Inflammatory macrophage treated with lipopolysaccharide for 1 hour (primary cell): ENCODE results near the gene U2AF2.

Source experiments
- DNase-seq, 2 donors: peaks; one replicate each; pipeline ENCODE4 v3.0.0-alpha.2; 2020 to 2022

Gene U2AF2

DNA sequence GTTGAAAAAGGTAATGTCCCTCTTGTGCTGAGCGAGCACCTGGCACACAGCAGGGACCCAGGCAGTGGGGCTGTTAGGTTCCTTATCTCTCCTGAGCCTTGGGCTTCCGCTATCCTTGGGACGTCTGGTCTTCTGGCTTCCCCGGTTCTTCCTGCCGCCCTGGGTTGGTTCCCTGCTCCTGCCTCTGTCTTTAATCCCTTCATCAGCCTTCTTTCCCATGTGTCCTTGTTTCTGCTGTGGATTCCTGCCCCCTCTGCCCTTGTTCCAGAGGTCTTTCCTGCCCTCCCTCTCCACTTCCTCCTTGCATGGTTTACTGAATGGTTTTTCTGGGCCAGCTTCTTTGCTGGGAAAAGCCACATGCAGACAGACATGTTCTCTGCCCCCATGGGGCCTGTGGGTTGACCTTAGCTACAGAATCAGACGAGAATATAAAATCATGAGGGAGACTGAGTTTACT is 22.8 kb downstream of the U2AF2 start:
- DNase-seq, result no peak

DNA sequence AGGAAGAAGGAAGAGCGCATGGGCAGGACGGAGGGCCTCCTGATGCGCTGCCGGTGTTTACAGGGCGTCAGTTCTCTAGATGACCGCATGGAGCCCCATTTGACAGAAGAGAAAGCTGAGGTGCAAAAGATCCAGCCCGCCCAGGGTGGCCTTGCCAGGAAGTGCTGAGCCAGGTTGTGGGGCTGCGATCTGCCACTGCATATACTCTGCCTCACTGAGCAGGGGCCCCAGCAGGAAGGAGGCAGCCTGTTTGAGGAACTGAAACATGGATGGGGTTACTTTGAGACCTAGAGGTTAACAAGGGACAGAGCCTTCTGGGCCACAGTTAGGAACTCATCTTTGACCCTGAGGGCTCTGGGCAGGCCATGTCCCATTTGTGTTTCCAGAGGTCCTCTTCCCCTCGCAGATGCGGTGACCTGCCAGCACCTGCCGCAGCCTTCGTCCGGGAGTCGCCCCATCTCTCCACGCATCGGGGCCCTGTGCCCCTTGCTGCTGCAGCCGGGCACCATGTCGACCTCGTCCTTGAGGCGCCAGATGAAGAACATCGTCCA is 23.4 kb downstream of the U2AF2 start:
- DNase-seq, result peak; percentile 48 to 58

DNA sequence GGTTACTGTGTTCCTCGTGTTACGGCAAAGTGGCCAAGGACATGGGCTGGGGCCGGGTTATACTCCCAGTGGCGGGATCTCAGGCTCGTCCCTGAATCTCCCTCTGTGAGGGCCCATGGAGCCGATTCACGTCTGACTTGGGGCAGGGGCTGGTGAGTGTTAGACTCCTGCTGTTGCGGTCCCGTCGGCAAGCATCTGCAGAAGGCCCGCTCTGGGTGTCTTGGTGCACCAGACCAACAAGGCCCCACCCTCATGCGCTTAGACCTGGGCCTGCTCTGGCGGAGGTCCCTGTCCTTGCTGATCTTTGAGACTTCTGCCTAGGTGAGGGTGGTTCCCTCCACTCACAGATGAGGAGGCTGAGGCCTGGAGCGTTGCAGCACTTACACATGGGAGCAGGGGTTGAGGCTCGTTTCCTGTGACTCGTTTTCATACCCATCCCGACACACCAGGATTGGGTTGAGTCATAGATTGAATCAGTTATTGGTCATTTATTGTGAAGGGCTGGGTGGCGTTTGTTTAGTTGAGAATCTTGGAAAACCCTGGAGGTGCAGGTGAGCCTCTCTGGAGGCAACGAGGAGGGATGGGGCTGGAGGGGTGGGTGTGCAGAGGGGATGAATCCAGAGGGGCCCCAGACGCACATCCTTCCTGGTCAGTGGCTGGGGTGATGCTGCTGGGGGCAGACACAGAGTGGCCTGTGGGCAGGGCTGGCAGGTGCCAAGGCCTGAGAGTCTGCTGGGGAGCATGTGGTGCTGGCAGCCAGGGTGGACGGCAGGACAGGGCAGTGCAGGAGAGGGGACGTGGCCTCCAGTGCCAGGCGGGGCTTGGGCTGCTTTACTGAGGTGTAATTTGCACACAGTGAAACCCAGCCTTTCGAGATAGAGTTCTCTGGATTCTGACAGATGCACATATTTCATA is 24.8 kb downstream of the U2AF2 start:
- no peak for DNase-seq

DNA sequence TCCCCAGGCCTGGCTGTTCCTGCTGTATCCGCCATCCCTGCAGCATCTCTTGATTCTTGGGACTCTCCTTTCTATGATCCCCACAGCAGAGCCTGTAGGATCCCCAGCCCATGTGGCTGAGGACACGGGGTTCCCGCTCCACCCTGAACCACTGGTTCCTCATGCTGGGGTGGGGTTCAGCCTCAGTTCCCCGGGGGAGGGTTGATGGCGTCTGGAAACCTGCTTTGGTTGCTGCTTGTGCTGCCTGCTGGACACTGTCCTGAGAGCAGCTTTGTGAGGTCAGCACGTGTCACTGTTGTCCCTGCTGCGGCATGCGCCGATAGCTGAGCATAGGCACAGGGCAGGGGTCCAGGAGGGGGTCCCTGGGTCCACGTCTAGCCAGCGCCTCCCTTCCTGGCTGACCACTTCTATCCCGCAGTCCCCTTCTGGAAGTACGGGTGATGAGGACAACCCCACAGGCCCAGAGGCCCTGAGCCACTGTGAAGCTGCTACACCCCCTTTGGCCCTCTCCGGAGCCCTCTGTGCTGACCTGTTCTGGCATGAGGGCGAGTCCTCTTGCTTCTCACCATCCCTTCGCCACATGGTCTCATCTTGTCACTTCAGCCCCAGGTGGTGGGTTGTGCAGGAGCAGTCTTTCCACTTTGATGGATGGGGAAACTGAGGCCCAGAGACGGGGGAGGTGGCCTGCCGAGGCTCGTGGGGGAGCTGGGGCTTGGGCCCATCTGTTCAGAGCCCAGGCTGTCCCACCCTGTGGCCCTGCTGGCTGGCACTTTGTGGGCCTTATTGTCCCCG is 25.7 kb downstream of the U2AF2 start:
- no peak for DNase-seq

DNA sequence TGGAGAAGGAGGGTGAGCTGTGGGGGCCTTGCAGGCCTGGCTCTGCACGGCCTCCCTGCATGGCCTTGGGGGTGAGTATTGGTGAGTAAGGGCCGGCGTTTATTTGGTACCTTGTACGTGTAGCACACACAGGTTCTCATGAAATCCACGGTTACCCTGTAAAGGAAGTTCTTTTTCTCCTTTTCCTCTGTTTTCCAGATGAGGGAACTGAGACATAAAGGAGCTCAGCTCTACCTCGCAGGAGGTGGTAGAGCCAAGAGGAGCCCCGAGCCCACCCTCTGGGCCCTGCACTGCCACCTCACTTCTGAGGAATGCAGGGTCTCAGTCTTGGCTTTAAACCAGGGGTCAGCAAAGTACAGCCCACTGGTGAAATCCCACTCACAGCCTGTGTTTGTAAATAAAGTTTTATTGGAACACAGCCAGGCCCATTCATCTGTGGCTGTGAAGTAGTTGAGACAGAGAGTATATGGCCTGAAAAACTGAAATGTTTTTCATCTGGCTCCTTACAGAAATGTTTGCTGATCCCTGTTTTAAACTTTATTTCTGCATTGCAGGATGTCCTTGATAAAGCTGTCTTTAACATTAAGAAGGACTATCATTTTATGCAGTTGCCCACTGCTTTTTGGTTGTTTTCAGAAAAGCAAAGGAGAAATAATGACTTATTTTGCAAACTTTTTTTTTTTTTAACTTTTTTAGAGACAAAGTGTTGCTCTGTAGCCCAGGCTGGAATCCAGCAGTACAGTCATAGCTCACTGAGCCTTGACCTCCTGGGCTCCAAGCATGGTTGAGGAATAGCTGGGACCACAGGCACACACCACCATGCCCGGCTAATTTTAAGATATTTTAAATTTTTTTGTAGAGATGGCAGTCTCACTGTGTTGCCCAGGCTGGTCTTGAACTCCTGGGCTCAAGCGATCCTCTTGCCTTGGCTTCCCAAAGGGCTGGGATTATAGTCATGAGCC is 26.6 kb downstream of the U2AF2 start:
- DNase-seq, result no peak

DNA sequence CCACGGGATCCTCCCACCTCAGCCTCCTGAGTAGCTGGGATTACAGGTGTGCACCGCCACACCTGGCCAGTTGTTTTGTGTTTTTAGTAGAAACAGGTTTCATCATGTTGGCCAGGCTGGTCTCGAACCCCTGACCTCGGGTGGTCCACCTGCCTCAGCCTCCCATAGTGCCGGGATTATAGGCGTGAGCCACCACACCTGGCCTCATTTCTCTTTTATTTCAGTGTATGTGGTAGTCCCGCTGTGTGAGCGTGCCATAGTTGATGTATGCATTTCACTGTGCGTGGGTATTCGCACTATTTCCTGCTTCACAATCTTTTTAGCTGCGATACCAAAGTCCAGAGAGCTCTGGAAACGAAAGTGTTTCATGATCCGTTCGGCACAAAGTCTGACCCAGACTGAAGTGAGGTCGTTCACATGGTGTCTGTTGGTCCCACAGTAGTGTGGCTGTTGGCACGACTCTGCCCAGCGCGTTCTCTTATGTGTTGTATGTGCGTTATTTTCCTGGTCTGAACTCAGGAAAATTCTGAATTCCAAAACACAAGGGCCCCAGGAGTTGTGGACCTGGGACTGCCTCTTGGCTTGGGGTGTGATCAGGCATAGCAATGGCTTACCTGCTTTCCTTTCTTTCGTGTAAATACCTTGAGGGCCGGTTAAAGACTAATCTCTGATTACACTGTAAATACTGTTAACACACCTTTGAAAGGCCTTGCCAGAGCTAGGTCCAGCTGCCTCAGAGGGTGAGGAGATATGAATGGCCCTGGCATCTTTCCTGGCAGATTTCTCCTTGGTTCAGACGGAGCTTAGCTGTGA is 28.8 kb downstream of the U2AF2 start:
- no peak for DNase-seq

DNA sequence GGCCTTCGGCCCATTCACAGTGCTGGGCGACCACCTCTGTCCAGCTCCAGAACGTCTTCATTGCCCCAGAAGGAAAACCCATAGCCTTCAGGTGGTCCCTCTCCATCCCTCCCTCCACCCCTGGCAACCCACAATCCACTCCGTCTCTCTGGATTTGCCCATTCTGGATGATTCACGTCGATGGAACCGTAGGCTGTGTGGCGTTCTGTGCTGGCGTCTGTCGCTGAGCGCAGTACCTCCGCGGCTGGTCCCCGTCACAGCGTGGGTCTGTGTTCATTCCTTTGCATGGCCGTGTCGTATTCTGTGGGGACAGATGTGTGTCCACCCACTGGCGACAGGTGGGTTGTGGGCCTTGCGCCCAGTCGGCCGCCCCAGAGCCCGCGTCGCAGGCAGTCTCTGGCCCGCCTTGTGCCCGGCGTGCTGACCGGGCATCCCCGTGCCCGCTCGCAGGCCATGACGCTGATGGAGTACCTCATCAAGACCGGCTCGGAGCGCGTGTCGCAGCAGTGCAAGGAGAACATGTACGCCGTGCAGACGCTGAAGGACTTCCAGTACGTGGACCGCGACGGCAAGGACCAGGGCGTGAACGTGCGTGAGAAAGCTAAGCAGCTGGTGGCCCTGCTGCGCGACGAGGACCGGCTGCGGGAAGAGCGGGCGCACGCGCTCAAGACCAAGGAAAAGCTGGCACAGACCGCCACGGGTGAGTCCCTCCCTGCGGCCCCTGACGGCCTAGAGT is 30.3 kb downstream of the U2AF2 start:
- no peak for DNase-seq

DNA sequence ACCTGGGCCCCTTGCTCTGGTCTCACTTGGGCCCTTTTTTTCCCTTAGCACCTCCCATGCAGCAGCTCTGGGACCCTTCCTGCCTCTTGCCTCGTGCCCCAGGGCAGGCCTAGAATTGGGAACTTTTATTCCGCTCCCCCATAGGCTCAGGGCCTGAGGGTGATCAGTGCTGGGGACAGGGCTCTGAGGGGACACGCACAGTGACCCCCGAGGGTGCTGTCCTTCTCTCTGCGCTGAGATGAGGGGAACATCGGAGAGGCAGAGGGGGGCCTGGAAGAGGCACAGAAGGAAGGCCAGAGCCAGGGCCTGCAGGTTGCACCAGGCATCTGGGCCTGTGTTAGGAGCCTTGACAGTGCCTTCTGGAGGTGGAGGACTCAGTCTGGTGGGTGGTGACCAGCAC is 30.9 kb downstream of the U2AF2 start:
- DNase-seq, result no peak

DNA sequence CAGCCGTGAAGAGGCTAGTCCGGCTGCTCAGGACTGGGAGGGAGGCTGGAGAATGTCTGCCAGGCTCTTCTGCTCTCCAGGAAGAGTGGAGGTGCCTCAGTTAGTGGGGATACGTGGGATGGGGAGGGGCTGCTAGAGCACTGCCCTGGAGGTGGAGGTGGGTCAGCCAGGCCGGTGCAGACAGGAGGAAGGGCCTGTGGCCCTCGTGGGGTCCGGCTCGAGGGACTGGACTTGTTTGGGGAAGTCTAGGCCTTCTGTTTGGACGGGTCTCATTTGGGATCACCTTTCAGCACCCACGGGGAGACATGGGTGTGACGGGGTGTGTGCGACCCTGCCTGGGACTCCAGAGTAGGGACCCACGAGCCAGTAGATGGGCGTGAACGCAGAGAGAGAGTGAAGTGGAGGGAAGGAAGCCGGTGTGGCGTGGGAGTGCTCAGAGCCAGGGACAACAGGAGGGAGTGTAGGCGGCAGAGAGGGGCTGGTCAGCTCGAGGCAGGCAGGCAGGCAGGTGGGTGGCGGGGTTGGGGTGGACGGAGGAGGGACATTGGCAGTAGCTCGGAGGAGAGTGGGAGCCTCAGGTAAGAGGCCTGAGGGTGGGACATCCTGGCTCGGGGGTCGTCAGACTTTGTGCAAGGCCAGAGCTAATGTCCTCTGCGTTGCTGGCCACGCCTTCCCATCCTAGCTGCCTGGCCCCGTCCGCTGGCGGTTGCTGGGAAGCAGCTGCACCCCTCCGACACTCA is 31.6 kb downstream of the U2AF2 start:
- DNase-seq, result no peak

DNA sequence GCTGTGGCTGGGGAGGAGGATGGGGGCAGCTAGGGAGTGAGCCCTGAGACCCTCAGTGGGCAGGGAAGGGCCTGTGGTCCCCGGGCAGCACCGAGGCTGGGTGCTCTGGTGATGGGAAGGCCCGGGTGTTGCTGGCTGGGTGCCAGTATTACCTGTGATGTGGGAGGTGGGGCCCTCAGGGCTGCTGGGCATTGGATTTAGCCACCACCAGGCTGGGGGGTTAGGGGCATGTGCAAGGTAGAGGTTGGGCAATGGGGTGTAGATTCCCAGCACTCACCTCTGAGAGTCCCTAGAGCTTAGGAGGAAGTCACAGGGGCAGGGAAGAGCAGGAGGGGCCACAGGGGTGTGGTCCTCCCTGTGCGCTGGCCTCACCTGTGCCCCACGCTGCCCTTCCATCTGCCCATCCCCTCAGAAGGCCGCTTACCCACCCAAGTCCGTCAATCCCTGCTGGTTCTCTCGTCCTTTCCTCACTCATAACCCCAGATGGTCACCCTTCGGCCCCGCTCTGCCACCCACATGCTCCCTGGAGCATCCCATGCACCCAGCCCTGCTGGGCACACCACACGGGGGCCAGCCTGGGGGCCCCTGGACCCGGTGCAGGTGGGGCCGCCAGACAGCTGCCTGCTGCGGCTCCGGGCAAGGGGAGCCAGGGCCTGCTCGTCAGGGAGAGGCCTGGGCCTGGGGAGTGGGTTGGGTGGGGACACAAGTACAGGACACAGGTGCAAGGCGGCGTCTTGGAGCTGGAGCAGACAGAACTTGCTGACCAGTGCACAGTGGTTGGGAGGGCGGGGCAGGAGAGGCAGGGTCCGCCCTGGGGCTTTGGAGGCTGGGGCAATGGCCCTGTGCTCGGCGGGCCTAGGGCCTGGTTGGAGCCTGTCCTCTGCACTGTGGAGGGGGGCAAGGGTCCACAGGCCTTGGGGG is 32.7 kb downstream of the U2AF2 start:
- no peak for DNase-seq

DNA sequence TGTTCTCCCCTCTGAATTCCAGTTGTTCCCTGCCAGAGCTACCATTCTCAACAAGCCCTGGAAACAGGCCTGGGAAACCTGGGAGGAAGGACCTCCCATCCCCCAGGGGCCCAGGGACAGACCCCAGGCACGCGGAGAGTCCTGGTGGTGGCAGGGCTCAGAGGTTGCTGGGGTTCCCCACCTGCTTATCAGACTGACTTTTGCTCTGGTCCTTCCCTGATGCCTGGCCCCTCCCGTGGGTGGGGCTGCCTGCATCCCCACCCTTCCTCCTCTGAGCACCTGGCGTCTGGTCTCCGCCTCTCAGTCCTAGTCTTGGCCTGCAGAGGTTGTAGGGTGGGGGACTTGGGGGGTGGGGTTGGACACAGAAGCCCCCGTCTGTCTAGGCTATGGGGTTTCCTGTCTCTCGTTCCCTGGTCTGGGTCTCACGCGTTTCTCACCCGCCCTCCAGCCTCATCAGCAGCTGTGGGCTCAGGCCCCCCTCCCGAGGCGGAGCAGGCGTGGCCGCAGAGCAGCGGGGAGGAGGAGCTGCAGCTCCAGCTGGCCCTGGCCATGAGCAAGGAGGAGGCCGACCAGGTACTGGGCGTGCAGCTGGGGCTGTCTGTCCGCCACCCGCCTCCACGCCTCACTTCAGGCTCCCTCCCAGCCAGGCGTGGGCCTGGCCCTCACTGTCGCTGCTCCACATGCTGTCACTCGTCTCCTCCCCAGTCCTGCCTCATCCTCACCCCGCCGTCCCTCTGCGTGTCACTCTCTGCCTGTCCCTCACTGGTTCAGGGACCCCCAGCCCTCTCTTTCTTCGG is 33.8 kb downstream of the U2AF2 start:
- DNase-seq, result no peak

DNA sequence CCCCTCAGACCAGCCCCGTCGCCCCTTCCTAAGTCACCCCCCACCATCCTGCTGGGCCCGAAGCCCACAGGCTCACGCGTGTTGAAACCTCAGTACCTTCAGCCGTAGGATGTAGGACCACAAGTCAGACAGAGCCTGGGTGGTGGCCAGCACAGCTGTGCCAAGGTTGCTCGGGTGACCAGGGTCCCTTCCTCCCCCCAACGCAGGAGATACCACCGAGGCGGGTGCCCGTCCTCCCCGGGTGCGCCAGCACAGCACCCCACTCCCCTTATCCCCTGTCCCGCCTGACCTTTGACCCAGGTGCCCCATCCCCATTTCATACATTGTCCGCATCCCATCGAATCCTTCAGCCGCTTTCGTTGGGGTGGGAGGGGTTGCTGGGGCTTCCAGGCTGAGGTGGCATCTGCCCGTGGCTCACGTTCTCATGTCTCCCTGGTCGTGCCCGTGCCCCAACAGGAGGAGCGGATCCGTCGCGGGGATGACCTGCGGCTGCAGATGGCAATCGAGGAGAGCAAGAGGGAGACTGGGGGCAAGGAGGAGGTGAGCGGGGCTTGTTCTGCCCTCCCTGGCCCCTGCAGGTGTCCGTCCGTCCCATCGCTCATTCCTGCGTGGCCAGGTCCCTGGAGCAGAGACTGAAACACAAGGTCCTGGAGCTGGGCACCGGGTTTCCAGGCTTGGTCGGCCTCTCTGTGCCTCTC is 34.7 kb downstream of the U2AF2 start:
- DNase-seq, result no peak

DNA sequence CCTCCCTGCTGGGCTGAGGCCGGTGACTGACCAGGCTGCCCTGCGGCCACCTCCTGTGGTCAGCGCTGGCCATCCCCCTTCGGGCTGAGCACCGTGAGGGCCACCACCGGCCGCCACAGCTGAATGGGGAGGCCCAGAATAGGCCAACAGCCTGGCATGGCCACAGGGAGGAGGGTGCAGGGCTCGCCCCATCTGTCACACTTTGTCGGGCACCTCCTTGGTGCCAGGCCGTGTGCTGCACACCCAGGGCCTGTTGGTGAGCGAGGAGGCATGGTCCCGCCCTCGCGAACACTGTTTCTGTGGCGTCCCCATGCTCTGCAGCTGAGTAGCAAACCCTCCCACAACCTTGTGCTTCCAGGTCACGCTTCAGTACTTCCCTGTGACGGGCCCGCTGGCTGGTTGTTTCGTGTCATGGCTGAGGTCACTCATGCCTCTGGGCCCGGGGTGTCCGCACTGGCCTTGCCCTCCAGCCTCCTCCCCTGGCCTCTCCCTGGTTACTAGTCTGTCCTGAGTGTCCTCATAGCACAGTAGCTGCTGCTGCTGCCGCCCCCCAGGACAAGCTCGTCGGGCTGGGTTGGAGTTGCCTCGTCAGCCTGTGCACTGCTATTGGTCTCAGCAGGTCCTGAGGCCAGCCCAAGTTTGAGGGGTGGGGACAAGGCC is 35.4 kb downstream of the U2AF2 start:
- no peak for DNase-seq

DNA sequence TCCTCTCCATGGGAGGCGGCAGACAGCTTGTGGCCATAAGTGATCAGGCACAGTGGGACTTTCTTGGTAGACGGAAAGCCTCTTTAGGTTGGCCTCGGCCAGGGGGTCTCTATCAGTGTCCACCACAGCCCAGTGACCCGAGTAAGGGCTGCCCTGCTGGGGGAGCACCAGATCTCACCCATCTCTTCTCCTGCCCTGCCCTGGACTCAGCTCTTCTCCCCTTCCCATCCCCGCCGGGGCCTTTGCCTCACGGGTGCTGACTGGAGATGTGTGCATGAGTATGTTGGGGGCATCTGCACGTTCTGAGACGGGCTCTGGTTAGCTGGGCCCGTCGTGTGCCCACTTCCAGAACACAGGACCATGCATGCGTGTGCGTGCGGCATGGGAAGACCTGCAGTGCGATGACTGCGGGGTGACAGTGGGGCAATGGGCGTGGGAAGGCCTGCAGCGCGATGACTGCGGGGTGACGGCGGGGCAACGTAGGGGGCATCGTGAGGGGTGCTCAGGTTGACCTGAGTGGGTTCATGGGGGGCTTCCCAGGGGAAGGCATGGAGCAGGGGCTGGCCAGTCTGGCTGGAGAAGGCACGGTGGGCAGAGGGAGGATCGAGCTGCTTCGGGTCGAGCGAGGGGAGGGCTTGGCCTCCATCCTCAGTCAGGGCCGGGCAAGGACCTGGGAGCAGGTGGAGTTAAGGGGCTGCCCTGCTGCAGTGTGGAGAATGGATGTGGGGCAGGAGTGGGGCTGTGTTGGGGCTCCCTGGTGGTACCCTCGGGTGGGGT is 36.1 kb downstream of the U2AF2 start:
- no peak for DNase-seq

DNA sequence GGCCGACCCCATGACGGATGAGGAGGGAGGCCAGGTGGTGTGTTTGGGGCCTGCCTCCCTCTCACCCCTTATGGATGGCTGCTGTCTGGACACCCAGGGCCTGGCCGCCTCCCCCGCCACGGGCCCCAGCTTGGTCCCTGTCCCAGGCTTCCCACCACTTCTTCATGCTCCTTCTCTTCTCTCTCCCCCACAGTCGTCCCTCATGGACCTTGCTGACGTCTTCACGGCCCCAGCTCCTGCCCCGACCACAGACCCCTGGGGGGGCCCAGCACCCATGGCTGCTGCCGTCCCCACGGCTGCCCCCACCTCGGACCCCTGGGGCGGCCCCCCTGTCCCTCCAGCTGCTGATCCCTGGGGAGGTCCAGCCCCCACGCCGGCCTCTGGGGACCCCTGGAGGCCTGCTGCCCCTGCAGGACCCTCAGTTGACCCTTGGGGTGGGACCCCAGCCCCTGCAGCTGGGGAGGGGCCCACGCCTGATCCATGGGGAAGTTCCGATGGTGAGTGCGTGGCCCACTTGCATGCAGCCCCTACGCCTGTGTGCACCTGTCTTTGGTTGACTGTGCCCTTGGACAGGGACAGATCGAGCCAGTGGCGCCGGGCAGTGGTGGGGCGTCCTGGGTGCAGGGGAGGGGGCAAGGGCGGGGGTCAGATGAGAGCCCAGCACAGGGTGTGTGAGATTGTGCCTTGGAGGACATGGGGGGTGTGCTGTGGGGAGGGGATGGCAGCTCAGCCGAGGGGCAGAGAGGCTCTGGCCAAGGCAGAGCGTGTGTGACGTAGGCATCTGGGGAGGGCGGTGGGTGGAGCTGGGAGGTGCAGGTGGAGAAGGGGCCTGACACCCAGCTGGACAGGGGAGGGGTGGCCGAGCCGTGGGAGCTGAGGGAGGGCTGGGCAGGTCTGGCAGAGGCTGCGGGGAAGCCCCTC is 37.0 kb downstream of the U2AF2 start:
- no peak for DNase-seq
